HEK293T (cell line): Measurements from ENCODE around the gene METTL23.

Experiments used
- ARNT ChIP-seq: fragments of 450-650 bp; IDR thresholded peaks from 2 replicates; pipeline ENCODE4 v1.6.1; 2017; ENCODE audit warnings: mild to moderate bottlenecking
- BHLHE40 ChIP-seq: fragments of 450-650 bp; IDR thresholded peaks from 2 replicates; pipeline ENCODE4 v1.6.1; 2016; ENCODE audit warnings: mild to moderate bottlenecking, moderate library complexity, borderline replicate concordance
- ELF4 ChIP-seq: fragments of 450-650 bp; IDR thresholded peaks from 2 replicates; pipeline ENCODE4 v1.6.1; 2017; ENCODE audit warnings: antibody characterized with exemption
- FOXA1 ChIP-seq: fragments of 450-650 bp; IDR thresholded peaks from 2 replicates; pipeline ENCODE4 v1.6.1; 2016; ENCODE audit warnings: mild to moderate bottlenecking
- FOXK2 ChIP-seq: fragments of 450-650 bp; IDR thresholded peaks from 2 replicates; pipeline ENCODE4 v1.6.1; 2016; ENCODE audit warnings: mild to moderate bottlenecking
- FOXM1 ChIP-seq: fragments of 450-650 bp; IDR thresholded peaks from 2 replicates; pipeline ENCODE4 v1.6.1; 2017; ENCODE audit warnings: mild to moderate bottlenecking, borderline replicate concordance
- HDGF ChIP-seq: fragments of 450-650 bp; IDR thresholded peaks from 2 replicates; pipeline ENCODE4 v1.6.1; 2017; ENCODE audit warnings: antibody characterized with exemption, borderline replicate concordance
- L3MBTL2 ChIP-seq: fragments of 450-650 bp; conservative IDR thresholded peaks from 2 replicates; pipeline ENCODE4 v1.6.1; 2016; ENCODE audit warnings: mild to moderate bottlenecking
- LEF1 ChIP-seq: fragments of 450-650 bp; IDR thresholded peaks from 2 replicates; pipeline ENCODE4 v1.6.1; 2017; ENCODE audit warnings: mild to moderate bottlenecking, borderline replicate concordance
- NFRKB ChIP-seq: fragments of 450-650 bp; IDR thresholded peaks from 2 replicates; pipeline ENCODE4 v1.6.1; 2016; ENCODE audit warnings: mild to moderate bottlenecking, moderate library complexity
- SP1 ChIP-seq: fragments of 450-650 bp; IDR thresholded peaks from 2 replicates; pipeline ENCODE4 v1.6.1; 2017
- SUZ12 ChIP-seq: fragments of 450-650 bp; IDR thresholded peaks from 2 replicates; pipeline ENCODE4 v1.6.1; 2016; ENCODE audit warnings: mild to moderate bottlenecking
- TARDBP ChIP-seq: fragments of 450-650 bp; IDR thresholded peaks from 2 replicates; pipeline ENCODE4 v1.6.1; 2016
- TF ChIP-seq, protein P1 (sequence below): fragments of 450-650 bp; IDR thresholded peaks from 2 replicates; pipeline ENCODE4 v1.6.1; 2016

GRCh38 chr17:76685846-76686245, 40.8 kb upstream of the METTL23 start:
- TF ChIP-seq SP1 (no peak), HDGF (no peak), TARDBP (no peak), BHLHE40 (no peak), ELF4 (no peak), NFRKB (no peak), LEF1 (no peak), ARNT (no peak), FOXM1 (no peak), L3MBTL2 (no peak), SUZ12 (no peak), FOXK2 (no peak), FOXA1 (no peak)
- TF ChIP-seq, protein P1, sequence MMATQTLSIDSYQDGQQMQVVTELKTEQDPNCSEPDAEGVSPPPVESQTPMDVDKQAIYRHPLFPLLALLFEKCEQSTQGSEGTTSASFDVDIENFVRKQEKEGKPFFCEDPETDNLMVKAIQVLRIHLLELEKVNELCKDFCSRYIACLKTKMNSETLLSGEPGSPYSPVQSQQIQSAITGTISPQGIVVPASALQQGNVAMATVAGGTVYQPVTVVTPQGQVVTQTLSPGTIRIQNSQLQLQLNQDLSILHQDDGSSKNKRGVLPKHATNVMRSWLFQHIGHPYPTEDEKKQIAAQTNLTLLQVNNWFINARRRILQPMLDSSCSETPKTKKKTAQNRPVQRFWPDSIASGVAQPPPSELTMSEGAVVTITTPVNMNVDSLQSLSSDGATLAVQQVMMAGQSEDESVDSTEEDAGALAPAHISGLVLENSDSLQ: no peak
